Esophagus squamous epithelium (tissue), 4 donors: ENCODE data around the gene ATP8A2.

Experiments
- CTCF ChIP-seq, 6 experiments: fragments of 450-650 bp in 4 of 6; fragments of 200-600 bp in 2 of 6; sonication (generic) in 2 of 6; IDR thresholded peaks; one replicate each; pipeline ENCODE4 v1.5.1; 2016 to 2019; ENCODE audit warnings: antibody characterized with exemption in 6 of 6, mild to moderate bottlenecking in 4 of 6, moderate library complexity in 4 of 6
- POLR2A ChIP-seq, 4 donors: fragments of 450-650 bp; IDR thresholded peaks; one replicate each; pipeline ENCODE4 v1.6.1; 2017; ENCODE audit warnings: antibody characterized with exemption in 4 of 4, mild to moderate bottlenecking in 4 of 4, moderate library complexity in 3 of 4

- TF ChIP-seq CTCF (IDR thresholded peaks at IDR 0.05) = no peak
- no peak for TF ChIP-seq POLR2A (IDR thresholded peaks at IDR 0.05)
Observed at GRCh38 chr13:25468325-25469168, 96.8 kb downstream of the ATP8A2 start.
